NCI-H2196 treated with DMSO at 0.1 percent for 48 hours (cell line): Measurements from ENCODE around the gene MT1G.
"Not testable (repeated sequence)": the region's sequence is repeated elsewhere in the genome, so short reads cannot be mapped to it uniquely, and the experiment has no call there.

Experiments
- DNase-seq: peaks from one replicate; lab custom pipeline; 2025; ENCODE audit not compliant: unreplicated experiment; lab: John Stamatoyannopoulos, UW

Gene MT1G

GRCh38 chr16:56621665-56622445 lies 46.0 kb downstream of the MT1G start:
- DNase-seq: not testable (repeated sequence)

GRCh38 chr16:56620339-56620897 lies 47.4 kb downstream of the MT1G start:
- no peak for DNase-seq

- DNase-seq: no peak
Measured at GRCh38 chr16:56618138-56618537, 49.7 kb downstream of the MT1G start.

GRCh38 chr16:56617212-56618085 lies 50.4 kb downstream of the MT1G start:
- DNase-seq: no peak
